ENCODE results near the gene PPM1L. TPM values are rescaled to one million over a fixed set of nuclear protein-coding genes. Genes with fewer than 3 reads are reported as not detected.

The PPM1L gene
- total RNA-seq, 1 donor, result 2.5 TPM

DNA sequence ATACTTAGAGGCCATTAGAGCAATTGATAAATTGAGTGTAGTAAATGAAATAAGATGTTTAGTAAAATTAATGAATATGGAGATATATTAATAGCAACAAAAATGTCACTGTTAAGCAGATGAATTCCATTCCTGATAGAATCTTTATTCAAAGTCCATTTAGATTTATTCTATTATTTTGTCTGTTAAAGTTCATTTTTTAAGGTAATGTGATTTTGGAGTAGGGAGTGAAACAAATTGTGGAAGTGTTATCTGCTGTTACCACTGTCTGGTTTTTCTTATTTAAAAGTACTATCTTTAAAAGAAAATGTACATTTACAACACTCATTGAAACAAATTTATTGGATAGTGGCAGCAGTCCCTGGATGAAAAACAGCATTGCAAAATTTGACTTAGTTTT lies 70.4 kb downstream of the PPM1L start:
- no peak overlapping the region for H3K4me3 ChIP-seq (ENCODE audit: low read depth, low read length)
- DNase-seq (ENCODE audit: low read depth), result no peak
- TF ChIP-seq, protein P1, sequence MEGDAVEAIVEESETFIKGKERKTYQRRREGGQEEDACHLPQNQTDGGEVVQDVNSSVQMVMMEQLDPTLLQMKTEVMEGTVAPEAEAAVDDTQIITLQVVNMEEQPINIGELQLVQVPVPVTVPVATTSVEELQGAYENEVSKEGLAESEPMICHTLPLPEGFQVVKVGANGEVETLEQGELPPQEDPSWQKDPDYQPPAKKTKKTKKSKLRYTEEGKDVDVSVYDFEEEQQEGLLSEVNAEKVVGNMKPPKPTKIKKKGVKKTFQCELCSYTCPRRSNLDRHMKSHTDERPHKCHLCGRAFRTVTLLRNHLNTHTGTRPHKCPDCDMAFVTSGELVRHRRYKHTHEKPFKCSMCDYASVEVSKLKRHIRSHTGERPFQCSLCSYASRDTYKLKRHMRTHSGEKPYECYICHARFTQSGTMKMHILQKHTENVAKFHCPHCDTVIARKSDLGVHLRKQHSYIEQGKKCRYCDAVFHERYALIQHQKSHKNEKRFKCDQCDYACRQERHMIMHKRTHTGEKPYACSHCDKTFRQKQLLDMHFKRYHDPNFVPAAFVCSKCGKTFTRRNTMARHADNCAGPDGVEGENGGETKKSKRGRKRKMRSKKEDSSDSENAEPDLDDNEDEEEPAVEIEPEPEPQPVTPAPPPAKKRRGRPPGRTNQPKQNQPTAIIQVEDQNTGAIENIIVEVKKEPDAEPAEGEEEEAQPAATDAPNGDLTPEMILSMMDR (IDR thresholded peaks at IDR 0.05; ENCODE audit: insufficient read depth, low read length), result no peak

DNA sequence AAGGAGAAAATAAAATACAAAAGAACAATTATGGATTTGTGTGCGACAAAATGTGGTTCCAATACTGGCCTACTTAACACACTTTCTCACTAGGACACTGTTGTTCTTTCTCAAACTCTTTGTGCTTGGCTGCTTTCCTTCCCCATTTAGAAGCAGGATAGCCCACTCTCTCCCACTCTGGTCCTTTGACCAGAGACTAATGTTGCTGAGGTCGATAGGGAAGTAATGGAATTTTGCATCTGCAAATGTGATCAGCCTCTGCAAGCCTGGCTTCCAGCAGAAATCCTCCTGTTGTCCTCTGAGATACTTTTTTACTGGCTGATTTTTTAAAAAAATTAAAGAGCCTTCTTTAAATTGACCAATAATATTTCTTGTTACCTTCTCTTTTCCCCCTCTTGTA lies 71.0 kb downstream of the PPM1L start:
- DNase-seq (ENCODE audit: low read depth), result no peak
- TF ChIP-seq, protein P1 (IDR thresholded peaks at IDR 0.05; ENCODE audit: insufficient read depth, low read length), result no peak
- no peak overlapping the region for H3K4me3 ChIP-seq (ENCODE audit: low read depth, low read length)

DNA sequence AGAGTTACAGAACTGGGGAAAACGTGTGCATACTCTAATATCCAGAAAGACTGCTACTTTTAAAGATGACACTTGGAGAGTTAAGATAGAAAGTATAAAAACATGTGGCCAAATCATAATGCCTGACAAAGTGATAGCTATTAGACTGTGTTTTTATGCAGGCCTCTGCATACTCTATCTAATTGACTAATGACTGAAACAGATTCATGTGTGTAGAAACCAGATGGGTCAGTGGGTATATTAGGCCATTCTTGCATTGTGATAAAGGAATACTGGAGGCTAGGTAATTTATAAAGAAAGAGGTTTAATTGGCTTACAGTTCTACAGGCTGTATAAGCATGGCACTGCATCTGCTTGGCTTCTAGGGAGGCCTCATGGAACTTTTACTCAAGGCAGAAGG lies 71.5 kb downstream of the PPM1L start:
- TF ChIP-seq, protein P1 (IDR thresholded peaks at IDR 0.05; ENCODE audit: insufficient read depth, low read length), result no peak

DNA sequence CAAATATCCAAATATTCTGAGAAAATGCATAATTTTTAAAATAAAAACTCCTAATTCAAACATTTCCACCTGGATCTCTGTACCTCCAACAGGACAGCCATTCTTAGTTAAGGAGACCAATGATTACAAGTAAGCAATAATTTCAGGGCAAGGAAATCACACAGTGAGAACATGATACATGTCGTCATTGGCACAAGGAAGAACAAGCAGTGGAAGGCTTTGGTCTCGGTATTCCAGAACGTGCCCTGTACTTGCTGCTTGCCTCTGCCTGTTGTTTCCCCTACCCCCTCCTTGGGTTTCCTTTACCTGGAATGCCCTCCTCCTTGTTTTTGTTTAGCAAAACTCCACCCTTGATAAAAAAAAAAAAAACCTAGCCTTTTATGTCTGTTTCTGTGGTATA lies 72.8 kb downstream of the PPM1L start:
- H3K4me3 ChIP-seq (ENCODE audit: low read depth, low read length), result no peak overlapping the region
- TF ChIP-seq, protein P1 (IDR thresholded peaks at IDR 0.05; ENCODE audit: insufficient read depth, low read length), result no peak
- no peak for DNase-seq (ENCODE audit: low read depth)

More for the DNA sequence above, 71.5 kb downstream of the PPM1L start:
- no peak overlapping the region for H3K4me3 ChIP-seq (ENCODE audit: low read depth, low read length)
- DNase-seq (ENCODE audit: low read depth), result no peak

DNA sequence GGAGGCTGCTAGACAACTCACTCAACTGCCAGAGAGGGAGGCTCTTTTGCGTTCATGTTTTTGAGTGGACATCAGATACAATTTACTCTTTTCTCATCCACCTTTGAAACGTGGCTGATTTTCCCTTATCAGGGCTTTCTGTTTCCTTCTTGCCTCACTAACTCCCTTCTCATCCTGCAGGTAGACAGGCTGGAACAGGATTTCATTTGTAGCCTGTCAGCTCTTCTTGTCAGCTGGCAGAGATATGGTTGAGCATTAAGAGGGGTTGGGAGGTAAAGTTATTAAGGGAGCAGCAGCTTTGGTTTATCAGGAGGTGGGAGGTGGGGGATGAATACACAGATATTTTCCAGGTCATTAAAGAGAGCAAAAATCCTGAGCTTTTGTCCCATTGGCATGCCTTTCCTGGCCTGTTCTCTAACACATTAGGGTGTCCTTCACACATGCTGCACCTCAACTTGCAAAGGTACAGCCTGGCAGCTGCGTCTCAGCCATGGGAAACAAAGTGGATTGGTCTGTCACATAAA lies 73.5 kb downstream of the PPM1L start:
- TF ChIP-seq, protein P1 (IDR thresholded peaks at IDR 0.05; ENCODE audit: insufficient read depth, low read length), result no peak
- DNase-seq (ENCODE audit: low read depth), result no peak
- H3K4me3 ChIP-seq (ENCODE audit: low read depth, low read length), result no peak overlapping the region

DNA sequence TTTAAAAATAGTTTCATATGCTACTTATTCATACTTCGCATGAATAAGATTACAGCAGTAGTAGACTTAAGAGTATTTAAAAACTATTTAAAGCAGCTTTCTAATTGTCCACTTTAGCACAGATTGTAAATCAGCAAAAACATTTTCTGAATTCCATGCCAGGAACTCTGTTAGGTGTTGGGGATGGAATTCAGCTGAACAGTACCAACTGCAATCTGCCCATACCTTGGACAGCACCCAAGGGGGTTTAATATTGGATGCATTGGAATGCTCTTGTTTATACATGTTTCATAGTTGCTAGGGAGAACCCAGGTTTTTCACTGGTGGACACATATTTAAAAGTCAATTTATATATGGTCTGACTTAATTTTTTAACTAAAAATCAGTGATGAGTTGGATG lies 74.8 kb downstream of the PPM1L start:
- TF ChIP-seq, protein P1 (IDR thresholded peaks at IDR 0.05; ENCODE audit: insufficient read depth, low read length), result no peak
- DNase-seq (ENCODE audit: low read depth), result no peak
- H3K4me3 ChIP-seq (ENCODE audit: low read depth, low read length), result no peak overlapping the region

DNA sequence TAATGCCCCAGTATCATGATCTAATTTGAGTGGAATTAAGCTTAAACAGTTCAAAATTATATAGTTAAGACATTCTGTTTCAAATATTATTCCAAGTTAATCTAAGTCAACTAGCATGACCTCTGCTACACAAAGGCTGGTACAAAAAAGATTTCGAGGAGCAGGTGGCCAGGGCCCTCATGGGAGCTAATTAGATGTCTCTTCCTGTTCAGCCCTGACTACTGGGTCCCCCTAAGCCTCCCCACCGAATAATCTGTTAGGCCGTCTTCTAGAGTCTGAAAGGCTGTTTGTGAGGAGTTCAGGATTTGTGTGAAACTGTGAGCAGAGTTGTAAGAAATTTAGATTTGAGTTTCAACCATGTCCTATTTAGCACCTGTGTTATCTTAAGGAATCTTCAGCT lies 75.4 kb downstream of the PPM1L start:
- H3K4me3 ChIP-seq (ENCODE audit: low read depth, low read length), result no peak overlapping the region
- TF ChIP-seq, protein P1 (IDR thresholded peaks at IDR 0.05; ENCODE audit: insufficient read depth, low read length), result no peak
- no peak for DNase-seq (ENCODE audit: low read depth)
